Thoracic aorta (tissue), 2 donors: ENCODE data around the gene TTC22. TPM values are rescaled to one million over a fixed set of nuclear protein-coding genes. Genes with fewer than 3 reads are reported as not detected.

Source experiments
- ATAC-seq: fragments of 150-250 bp; one replicate; pipeline ENCODE4 v1.8.0; 2017; ENCODE audit warnings: low read depth; ENCODE audit not compliant: insufficient number of reproducible peaks, low FRiP score
- DNase-seq: peaks from one replicate; pipeline ENCODE4 v3.0.0-alpha.2; 2020; ENCODE audit warnings: low spot score
- H3K27ac ChIP-seq, 2 donors: fragments of 200-600 bp; sonication (generic); 1 replicate in 1 of 2; 2 replicates in 1 of 2; pipeline ENCODE4 v1.5.1; 2016; ENCODE audit warnings: mild to moderate bottlenecking in 2 of 2, moderate library complexity in 2 of 2
- H3K27me3 ChIP-seq: fragments of 200-600 bp; sonication (generic); replicated peaks from 2 replicates; pipeline ENCODE4 v1.6.0; 2016; ENCODE audit warnings: mild to moderate bottlenecking; ENCODE audit not compliant: insufficient read depth
- H3K36me3 ChIP-seq: fragments of 200-600 bp; sonication (generic); one replicate; pipeline ENCODE4 v1.5.1; 2016
- H3K4me1 ChIP-seq, 2 donors: fragments of 200-600 bp; sonication (generic); 1 replicate in 1 of 2; 2 replicates in 1 of 2; pipeline versions ENCODE4 v1.5.1 to v1.6.0; 2016; ENCODE audit warnings: low read depth in 2 of 2, mild to moderate bottlenecking in 1 of 2; ENCODE audit not compliant: control insufficient read depth in 1 of 2
- H3K4me3 ChIP-seq: fragments of 200-600 bp; sonication (generic); 2 replicates; pipeline ENCODE4 v1.5.1; 2016; ENCODE audit warnings: mild to moderate bottlenecking
- H3K9me3 ChIP-seq: fragments of 200-600 bp; sonication (generic); 2 replicates; pipeline ENCODE4 v1.5.1; 2016
- CTCF ChIP-seq: fragments of 200-600 bp; sonication (generic); IDR thresholded peaks from one replicate; pipeline ENCODE4 v1.5.1; 2019; ENCODE audit warnings: antibody characterized with exemption
- total RNA-seq, 2 donors: library from RNA; depleted of rRNA; stranded (reverse); fragments of >200 nt; gene quantifications; one replicate each; pipeline versions ENCODE4 v1.1.0 to v1.2.3, GENCODE V29; 2016

TTC22 gene
- total RNA-seq, 2 donors from 2014 or later = 0.63 TPM; not detected in 1

- H3K27ac ChIP-seq = no peak overlapping the region
- H3K9me3 ChIP-seq = no peaks in the 10 kb centered on the region
- H3K4me3 ChIP-seq = no peak overlapping the region
- ATAC-seq = no peak
- DNase-seq = no peak
- no peaks in the 10 kb centered on the region for H3K4me1 ChIP-seq
- no peaks in the 10 kb centered on the region for H3K27me3 ChIP-seq
- no peaks in the 10 kb centered on the region for H3K36me3 ChIP-seq
- no peak for TF ChIP-seq CTCF
Measured at GRCh38 chr1:54843449-54843848, 42.3 kb upstream of the TTC22 start.

DNA sequence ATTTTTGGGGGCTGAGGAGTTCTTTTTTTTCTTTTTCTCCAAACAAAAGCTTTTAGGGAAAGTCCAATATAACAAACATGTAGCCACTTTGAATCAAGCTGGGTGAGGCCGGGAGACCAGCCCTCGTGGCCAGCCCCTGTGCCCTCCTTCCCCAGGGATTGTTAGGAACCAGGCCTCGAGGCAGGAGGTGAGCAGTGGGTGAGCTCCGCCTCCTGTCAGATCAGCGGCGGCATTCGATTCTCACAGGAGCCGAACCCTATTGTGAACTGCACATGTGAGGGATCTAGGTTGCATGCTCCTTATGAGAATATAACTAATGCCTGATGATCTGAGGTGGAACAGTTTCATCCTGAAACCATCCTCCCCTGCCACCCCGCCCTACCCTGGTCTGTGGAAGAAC lies 41.8 kb upstream of the TTC22 start:
- DNase-seq = no peak

GRCh38 chr1:54842206-54842915 lies 41.2 kb upstream of the TTC22 start:
- TF ChIP-seq CTCF = no peak
- no peaks in the 10 kb centered on the region for H3K9me3 ChIP-seq
- no peak overlapping the region for H3K27ac ChIP-seq
- ATAC-seq (no peak), DNase-seq (no peak)
- H3K27me3 ChIP-seq = no peaks in the 10 kb centered on the region
- no peaks in the 10 kb centered on the region for H3K4me1 ChIP-seq
- H3K36me3 ChIP-seq = no peaks in the 10 kb centered on the region
- no peak overlapping the region for H3K4me3 ChIP-seq

More for the DNA sequence above, 41.8 kb upstream of the TTC22 start:
- H3K9me3 ChIP-seq = no peaks in the 10 kb centered on the region
- no peaks in the 10 kb centered on the region for H3K4me1 ChIP-seq
- no peaks in the 10 kb centered on the region for H3K36me3 ChIP-seq
- H3K4me3 ChIP-seq = no peak overlapping the region
- H3K27me3 ChIP-seq = no peaks in the 10 kb centered on the region
- ATAC-seq = no peak
- H3K27ac ChIP-seq = no peak overlapping the region
- no peak for TF ChIP-seq CTCF

GRCh38 chr1:54839824-54840223 lies 38.7 kb upstream of the TTC22 start:
- H3K27me3 ChIP-seq = no peaks in the 10 kb centered on the region
- no peak for TF ChIP-seq CTCF
- H3K4me1 ChIP-seq = no peaks in the 10 kb centered on the region
- H3K36me3 ChIP-seq = no peaks in the 10 kb centered on the region
- no peak overlapping the region for H3K4me3 ChIP-seq
- ATAC-seq (no peak), DNase-seq (no peak)
- H3K9me3 ChIP-seq = no peaks in the 10 kb centered on the region
- H3K27ac ChIP-seq = no peak overlapping the region

GRCh38 chr1:54838565-54839180 lies 37.5 kb upstream of the TTC22 start:
- DNase-seq (no peak), ATAC-seq (no peak)
- Histone ChIP-seq H3K27me3 (no peaks in the 10 kb centered on the region), H3K4me3 (no peak overlapping the region), H3K9me3 (no peaks in the 10 kb centered on the region), H3K27ac (no peak overlapping the region), H3K4me1 (no peaks in the 10 kb centered on the region), H3K36me3 (no peaks in the 10 kb centered on the region)
- TF ChIP-seq CTCF = no peak
